Parietal lobe (tissue), 2 donors: ENCODE measurements around the gene CEP128. TPM values are rescaled to one million over a fixed set of nuclear protein-coding genes. Genes with fewer than 3 reads are reported as not detected.

Experiments
- small RNA-seq: library from RNA; depleted of rRNA; stranded (forward); fragments of <200 nt; gene quantifications from one replicate; pipeline ENCODE3, GENCODE V24; 2014; ENCODE audit warnings: low replicate concordance
- total RNA-seq: library from RNA; depleted of rRNA; stranded (reverse); fragments of >200 nt; gene quantifications from one replicate; pipeline ENCODE4 v1.2.3, GENCODE V29; 2014

The CEP128 gene
- 34.1 TPM for total RNA-seq

DNA sequence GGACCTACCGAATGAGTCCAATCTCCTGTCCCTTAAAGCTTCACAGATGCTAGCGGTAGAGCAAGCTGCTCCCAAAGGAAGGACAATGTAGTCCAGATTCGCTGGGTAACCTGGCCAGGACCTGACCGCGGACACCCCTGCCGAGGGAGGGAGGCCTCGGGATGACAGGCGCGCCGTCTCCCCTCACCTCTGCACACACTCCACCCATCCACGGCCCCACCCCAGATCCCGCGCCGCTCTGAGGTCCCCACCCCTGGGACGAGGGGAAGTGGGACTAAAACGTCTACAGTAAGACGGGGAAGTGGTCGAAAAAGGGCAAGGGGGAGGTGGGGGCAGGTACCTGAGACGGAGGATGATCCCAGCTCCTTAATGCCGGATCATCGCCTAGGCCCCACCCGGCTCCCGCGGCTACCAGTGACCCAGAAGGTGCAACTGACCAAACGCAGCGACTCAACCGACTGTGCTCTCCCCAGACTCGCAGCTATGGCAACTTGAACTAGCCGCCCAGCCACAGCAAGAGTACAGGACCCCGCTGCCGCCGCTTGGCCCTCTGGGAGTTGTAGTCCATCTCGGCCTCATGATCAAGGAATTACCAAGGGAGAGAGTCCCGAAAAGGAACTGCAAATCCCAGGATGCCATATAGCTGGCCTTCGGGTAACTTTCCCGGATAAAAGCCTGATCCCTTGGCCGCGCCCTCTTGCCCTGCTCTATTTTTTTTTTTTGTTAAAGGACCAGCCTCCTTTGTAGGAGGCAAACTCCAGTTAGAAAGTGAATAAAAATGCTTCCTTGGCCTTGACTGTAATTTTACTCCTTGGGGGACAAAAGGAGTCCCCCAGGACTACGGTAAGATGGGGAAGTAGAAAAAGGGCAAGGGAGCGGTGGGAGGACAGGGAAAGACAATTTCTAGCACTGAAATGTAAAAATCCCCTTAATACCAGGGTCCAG lies at the start of gene CEP128:
TSS of gene CEP128 (minus strand) at position 498 of the 945 bp plus-strand sequence.

DNA sequence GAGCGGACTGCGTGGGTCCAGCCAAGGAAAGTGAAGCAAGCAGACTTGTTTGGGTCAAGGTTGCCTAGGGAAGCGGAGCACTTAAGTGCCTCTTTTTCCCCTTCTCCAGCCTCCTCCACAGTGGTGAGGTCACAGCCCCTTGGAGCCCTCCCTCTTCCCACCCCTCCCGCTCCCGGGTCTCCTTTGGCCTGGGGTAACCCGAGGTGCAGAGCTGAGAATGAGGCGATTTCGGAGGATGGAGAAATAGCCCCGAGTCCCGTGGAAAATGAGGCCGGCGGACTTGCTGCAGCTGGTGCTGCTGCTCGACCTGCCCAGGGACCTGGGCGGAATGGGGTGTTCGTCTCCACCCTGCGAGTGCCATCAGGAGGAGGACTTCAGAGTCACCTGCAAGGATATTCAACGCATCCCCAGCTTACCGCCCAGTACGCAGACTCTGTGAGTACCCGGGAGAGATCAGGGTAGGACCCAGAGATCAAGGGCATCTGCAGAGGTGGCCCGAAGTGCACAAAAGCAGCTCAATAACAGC lies 13.9 kb upstream of the CEP128 start, which contains the start of gene TSHR:
TSS of gene TSHR (plus strand) at position 206 of the 526 bp plus-strand sequence. CDS start at position 266, 60 bp downstream.

Small RNAs within 50 kb of the gene (small RNA-seq; reads per million reads assigned to genes)
- gene AC022404.1, result not detected

Other genes starting within 250 kb of the CEP128 start
- 0.63 TPM for gene TSHR, start 13.9 kb upstream of the CEP128 start, total RNA-seq